Cerebellar cortex (tissue), 1 donor: ENCODE data around the gene HERC3.

Experiments used
- DNase-seq: peaks from one replicate; pipeline ENCODE4 v3.0.0-alpha.2; 2015; ENCODE audit warnings: low spot score

Gene HERC3

DNA sequence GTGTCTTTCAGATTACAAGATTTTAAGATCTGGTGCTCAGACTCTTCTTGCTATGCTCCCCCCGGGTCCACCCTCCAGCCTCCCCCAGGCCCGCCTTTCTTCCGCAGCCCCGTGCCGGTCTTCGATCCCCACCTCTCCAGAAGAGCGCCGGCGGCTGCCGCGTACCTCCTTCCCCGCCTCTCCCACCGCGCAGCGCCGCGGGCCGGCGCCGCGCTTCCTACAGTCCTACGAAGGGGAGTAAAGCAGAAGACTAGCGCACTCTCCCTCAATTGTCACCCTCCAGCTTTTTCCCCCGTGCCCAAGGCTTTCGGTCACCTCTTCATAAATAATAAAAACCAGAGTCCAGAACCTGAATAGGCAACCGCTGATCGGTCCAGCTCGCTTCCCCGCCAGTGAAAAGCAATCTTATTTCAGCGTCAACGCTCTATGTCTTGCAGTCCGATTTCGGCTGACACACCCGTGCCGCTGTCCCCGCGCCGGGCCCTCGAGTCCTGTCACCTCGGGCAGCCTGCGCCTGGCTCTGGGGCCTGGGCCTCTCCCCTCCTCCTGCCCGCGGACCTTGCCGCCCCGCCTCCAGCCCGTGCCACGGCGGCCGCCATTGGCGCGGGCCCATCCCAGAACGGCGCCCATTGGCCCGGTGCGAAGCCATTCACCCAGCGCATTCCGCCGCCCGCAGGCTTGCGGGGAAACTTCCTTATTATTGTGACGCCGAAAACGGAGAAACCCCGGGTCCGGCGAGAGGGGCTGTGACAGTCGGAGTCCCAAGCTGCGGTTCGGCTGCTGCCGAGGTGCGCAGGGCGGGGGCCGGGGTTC, at the start of gene HERC3:
TSS of gene HERC3 (plus strand) at position 694 of the 813 bp plus-strand sequence. CDS start 13,344 bp downstream, outside the sequence.
- peak; percentile 89 for DNase-seq

GRCh38 chr4:88549815-88550214, 42.5 kb upstream of the HERC3 start:
- no peak for DNase-seq

GRCh38 chr4:88567591-88567990, 24.7 kb upstream of the HERC3 start:
- DNase-seq, result no peak

DNA sequence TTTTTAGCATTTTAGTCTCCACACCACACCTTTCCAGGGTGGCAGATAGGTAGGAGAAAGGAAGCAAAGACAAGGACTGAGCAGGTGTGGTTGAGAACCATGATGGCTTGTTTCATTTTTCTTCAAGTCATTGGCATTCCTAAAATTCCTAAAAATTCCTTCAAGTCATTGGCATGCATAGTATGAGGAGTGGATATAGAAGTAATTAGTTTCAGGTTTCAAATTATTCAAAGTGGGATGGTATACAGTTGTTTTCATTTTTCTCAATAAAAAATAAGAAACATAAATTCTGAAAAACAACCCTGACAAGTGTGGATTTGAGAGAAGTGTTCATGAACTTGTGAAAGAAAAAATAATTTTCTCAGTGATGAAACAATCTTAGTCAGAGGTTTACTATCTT, 22.3 kb upstream of the HERC3 start:
- DNase-seq, result no peak

GRCh38 chr4:88573276-88573980, 18.9 kb upstream of the HERC3 start:
- DNase-seq, result no peak

GRCh38 chr4:88573995-88574394, 18.3 kb upstream of the HERC3 start:
- no peak for DNase-seq

GRCh38 chr4:88575186-88575585, 17.1 kb upstream of the HERC3 start:
- DNase-seq, result no peak

DNA sequence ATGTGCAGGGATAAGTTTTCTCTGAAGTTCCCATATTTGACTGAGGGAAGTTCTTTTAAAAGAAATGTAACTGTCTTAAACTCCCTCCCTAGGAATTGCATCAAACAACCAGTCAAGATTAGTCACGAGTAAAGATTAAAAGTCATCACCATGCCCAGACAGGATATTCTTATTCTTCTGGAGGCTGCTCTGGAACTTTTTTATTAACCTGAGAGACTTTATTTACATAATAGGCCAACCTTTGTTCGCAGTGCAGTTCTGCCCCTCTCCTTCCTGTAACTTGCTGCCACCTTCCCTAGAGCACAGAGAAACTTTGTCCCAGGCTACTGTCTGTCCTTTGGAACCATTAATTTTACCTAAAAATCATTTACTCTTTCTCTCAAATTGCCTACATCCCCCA, 9.8 kb upstream of the HERC3 start:
- DNase-seq, result no peak

- DNase-seq, result peak; percentile 92
Observed at GRCh38 chr4:88583631-88584470, 8.4 kb upstream of the HERC3 start.

- peak; percentile 87 for DNase-seq
Observed at GRCh38 chr4:88584471-88584900, 7.8 kb upstream of the HERC3 start.

DNA sequence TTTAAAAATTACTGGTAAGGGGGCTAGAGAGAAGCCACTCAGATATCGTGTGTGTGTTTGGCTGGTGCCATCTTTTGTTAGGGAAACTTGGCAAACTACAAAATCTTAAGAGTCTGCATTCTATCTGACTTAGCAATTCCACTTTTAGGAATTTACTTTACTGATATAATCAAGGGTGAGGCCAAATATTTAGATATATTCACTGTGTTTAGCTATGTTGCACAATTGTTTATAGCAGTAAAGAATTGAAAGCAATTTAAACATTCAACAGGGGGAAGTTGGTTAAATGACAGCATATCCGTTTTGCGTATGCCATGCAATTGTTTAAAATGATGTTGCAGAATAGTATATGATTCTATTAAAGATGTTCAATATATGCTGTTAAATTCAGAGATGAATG, 6.4 kb upstream of the HERC3 start:
- no peak for DNase-seq

- no peak for DNase-seq
Observed at GRCh38 chr4:88587306-88587705, 5.0 kb upstream of the HERC3 start.

GRCh38 chr4:88592600-88593448, 544 bp downstream of the HERC3 start:
- DNase-seq, result peak; percentile 70

DNA sequence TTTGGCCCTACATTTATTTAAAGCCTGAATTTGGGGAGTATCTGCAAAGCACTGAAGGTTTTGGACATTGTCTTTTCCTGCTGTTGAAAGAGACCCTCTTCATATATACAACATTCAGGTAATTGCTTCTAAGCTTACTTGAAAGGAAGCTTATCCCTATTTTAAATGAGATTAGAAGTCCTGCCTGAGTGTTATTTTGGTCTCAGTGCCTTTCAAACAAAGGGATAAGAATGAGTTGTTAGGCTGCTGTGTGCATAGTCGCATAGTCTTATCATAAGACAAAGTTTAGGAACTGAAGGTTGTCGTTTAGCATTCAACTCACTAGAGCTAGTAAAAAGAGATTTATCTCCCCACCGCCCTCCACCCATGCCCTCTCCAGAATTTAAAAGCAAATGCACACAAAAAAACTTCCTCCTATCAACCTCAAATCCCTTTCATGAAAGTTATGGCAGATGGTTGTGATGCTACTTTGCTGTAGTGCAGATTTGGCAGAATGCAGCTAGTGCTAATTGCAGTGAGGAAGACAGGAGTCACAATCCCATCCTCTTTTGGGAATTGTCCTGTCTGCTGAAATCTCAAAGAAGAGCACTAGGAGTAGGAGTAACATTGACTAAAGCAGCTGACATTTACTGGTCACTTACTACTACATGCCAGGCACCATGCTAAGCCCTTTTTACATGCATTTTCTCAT, 5.8 kb downstream of the HERC3 start:
- DNase-seq, result no peak

GRCh38 chr4:88599298-88599697, 7.0 kb downstream of the HERC3 start:
- DNase-seq, result no peak

GRCh38 chr4:88599714-88600113, 7.4 kb downstream of the HERC3 start:
- no peak for DNase-seq

DNA sequence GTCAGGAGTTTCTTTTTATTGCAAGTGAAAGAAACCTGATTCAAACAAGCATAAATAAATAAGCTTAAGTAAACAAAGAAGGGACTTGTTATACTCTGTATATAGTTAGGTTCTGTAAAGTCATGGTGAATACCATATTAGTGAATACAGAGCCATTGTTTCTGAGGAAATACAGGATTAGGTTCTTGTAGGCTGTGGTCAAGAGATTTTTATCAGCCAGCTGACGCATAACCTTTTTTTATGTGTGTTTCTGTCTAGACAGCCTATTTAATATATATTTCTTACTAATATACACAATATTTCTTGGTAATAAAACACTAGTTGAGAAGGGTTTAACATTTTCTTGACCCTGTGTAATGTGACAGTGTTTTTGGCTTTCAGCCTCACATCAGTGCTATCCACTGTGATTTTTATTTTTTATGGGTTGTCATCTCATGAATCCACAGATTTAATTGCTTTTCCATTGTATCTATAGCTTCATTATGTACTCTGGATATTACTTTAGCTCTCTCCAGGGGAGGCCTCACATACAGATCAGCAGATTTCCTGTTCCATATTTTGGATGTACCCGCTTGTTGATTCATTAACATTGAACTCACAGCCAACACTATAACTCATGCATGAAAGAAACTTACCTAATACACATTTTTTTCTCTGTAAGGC, 8.0 kb downstream of the HERC3 start:
- DNase-seq, result no peak

DNA sequence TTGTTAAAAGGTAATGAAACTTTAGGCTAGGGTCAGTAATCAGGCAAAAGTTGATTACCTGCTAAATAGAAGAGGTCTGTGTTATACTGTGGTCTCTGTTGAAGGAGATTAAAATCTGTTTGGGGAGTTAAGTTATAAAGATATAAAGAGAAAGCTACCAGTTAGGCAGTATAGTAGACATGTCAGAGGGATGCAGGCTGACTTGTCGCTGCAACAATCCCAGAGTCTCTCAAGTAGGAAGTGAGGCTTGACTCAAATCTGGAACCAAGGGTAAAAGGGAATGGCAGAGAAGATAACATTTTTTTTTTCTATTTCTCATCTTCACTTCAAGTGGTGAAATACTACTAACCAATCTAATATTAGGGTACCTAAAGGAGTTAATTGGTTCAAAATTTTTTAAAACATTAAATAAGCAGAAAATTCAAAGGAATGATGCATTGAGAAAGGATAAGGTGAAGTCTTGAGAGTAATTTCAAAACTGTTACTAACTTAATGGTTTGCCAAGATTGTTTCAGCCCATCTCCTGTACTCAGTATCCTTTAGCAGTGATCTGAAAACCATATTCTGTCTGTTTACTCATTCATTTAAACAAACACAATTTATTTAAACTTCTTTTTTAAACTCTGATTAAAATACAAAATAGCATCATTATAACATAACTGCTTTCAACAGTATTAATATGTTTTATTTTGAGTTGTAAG, 12.8 kb downstream of the HERC3 start:
- no peak for DNase-seq

DNA sequence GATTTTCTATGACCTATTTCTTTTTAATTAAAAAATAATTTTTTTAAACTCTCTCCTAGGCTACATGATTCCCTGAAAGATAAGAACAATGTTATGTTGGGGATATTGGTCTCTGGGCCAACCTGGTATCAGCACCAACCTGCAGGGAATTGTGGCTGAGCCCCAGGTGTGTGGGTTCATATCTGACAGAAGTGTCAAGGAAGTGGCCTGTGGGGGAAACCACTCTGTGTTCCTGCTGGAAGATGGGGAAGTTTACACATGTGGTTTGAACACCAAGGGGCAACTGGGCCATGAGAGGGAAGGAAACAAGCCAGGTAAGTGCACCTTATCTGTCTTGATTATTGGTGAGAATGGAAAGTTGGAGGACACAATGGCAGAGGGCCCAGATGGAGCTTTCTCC, 13.5 kb downstream of the HERC3 start:
- no peak for DNase-seq

- DNase-seq, result no peak
Observed at GRCh38 chr4:88606832-88607231, 14.6 kb downstream of the HERC3 start.
